GM23338 (cell line): ENCODE measurements around the gene TMEM11. TPM values are rescaled to one million over a fixed set of nuclear protein-coding genes. Genes with fewer than 3 reads are reported as not detected.
A peak's percentile ranks its signal among the peaks of the same experiment; 100 is the strongest.

Source experiments
- ATAC-seq: fragments of 200-7000 bp; cut with Tn5 transposase; 3 replicates; pipeline ENCODE4 v1.9.1; 2020
- DNase-seq: peaks from one replicate; pipeline ENCODE4 v3.0.0-alpha.2; 2015; ENCODE audit warnings: low spot score
- H2AFZ ChIP-seq: fragments of 200-600 bp; sonication (generic); 2 replicates; pipeline ENCODE4 v1.8.0; 2016; ENCODE audit warnings: antibody characterized with exemption, mild to moderate bottlenecking, moderate library complexity
- H3F3A ChIP-seq: fragments of 200-600 bp; sonication (generic); replicated peaks from 2 replicates; pipeline ENCODE4 v1.8.0; 2017; ENCODE audit warnings: antibody characterized with exemption, mixed run types, low read depth
- H3K27ac ChIP-seq: fragments of 200-600 bp; sonication (generic); 2 replicates; pipeline ENCODE4 v1.6.1; 2016; ENCODE audit warnings: low read depth
- H3K27me3 ChIP-seq: fragments of 200-600 bp; sonication (generic); 2 replicates; pipeline ENCODE4 v1.8.0; 2016; ENCODE audit warnings: mild to moderate bottlenecking, mixed run types, moderate library complexity; ENCODE audit not compliant: insufficient read depth
- H3K36me3 ChIP-seq: fragments of 200-600 bp; sonication (generic); 2 replicates; pipeline ENCODE4 v1.8.0; 2016; ENCODE audit warnings: mild to moderate bottlenecking; ENCODE audit not compliant: insufficient read depth
- H3K4me1 ChIP-seq: fragments of 200-600 bp; sonication (generic); 2 replicates; pipeline ENCODE4 v1.8.0; 2016; ENCODE audit warnings: mild to moderate bottlenecking, moderate library complexity; ENCODE audit not compliant: insufficient read depth
- H3K4me2 ChIP-seq: fragments of 200-600 bp; sonication (generic); 2 replicates; pipeline ENCODE4 v1.7.1; 2017; ENCODE audit warnings: mixed run types
- H3K4me3 ChIP-seq: fragments of 200-600 bp; sonication (generic); 2 replicates; pipeline ENCODE4 v1.6.1; 2016; ENCODE audit warnings: mixed run types
- H3K79me2 ChIP-seq: fragments of 200-600 bp; sonication (generic); replicated peaks from 2 replicates; pipeline ENCODE4 v1.8.0; 2017; ENCODE audit warnings: mild to moderate bottlenecking; ENCODE audit not compliant: insufficient read depth
- H3K9me2 ChIP-seq: fragments of 200-600 bp; sonication (generic); 2 replicates; pipeline ENCODE4 v1.8.0; 2017; ENCODE audit not compliant: insufficient read depth
- H4K20me1 ChIP-seq: fragments of 200-600 bp; sonication (generic); replicated peaks from 2 replicates; pipeline ENCODE4 v1.8.0; 2017; ENCODE audit warnings: mild to moderate bottlenecking; ENCODE audit not compliant: insufficient read depth
- H3K27ac Mint-ChIP-seq: 2 replicates; pipeline ENCODE4 v1.8.0; 2020; ENCODE audit warnings: inconsistent platforms, mild to moderate bottlenecking, moderate library complexity, mixed read lengths
- H3K27me3 Mint-ChIP-seq: 3 replicates; pipeline ENCODE4 v1.8.0; 2022; ENCODE audit warnings: low read depth, mild to moderate bottlenecking, moderate library complexity, mixed read lengths, inconsistent platforms; ENCODE audit not compliant: insufficient read depth, poor library complexity
- H3K36me3 Mint-ChIP-seq: 3 replicates; pipeline ENCODE4 v1.8.0; 2021; ENCODE audit warnings: low read depth, mild to moderate bottlenecking, inconsistent platforms, moderate library complexity, mixed read lengths
- H3K4me1 Mint-ChIP-seq: 3 replicates; pipeline ENCODE4 v1.8.0; 2020; ENCODE audit warnings: mild to moderate bottlenecking, inconsistent platforms, mixed read lengths
- H3K4me3 Mint-ChIP-seq: 3 replicates; pipeline ENCODE4 v1.8.0; 2021; ENCODE audit warnings: moderate library complexity, mild to moderate bottlenecking, inconsistent platforms, mixed read lengths
- H3K9me3 Mint-ChIP-seq: 3 replicates; pipeline ENCODE4 v1.8.0; 2020; ENCODE audit warnings: moderate library complexity, mild to moderate bottlenecking, inconsistent platforms, mixed read lengths
- EZH2 ChIP-seq: fragments of 200-600 bp; sonication (generic); IDR thresholded peaks from one replicate; pipeline ENCODE4 v1.8.0; 2017; ENCODE audit warnings: antibody characterized with exemption, mild to moderate bottlenecking, low read depth; ENCODE audit not compliant: unreplicated experiment
- EZH2phosphoT487 ChIP-seq: fragments of 200-600 bp; sonication (generic); IDR thresholded peaks from one replicate; pipeline ENCODE4 v1.8.1; 2018; ENCODE audit warnings: antibody characterized with exemption; ENCODE audit not compliant: unreplicated experiment
- NANOG ChIP-seq: IDR thresholded peaks from 2 replicates; pipeline ENCODE4 v1.6.1; 2016; ENCODE audit warnings: antibody characterized with exemption, borderline replicate concordance
- REST ChIP-seq: IDR thresholded peaks from one replicate; pipeline ENCODE4 v1.6.1; 2018; ENCODE audit warnings: antibody characterized with exemption; ENCODE audit not compliant: unreplicated experiment
- ZNF114 ChIP-seq: fragments of 250-450 bp; sonication (Bioruptor Pico); IDR thresholded peaks from 2 replicates; pipeline ENCODE4 v1.5.0; 2020; ENCODE audit warnings: mild to moderate bottlenecking, moderate library complexity
- ZNF462 ChIP-seq: fragments of 250-450 bp; sonication (Bioruptor Pico); IDR thresholded peaks from 2 replicates; pipeline ENCODE4 v1.5.0; 2020; ENCODE audit warnings: mild to moderate bottlenecking, moderate library complexity
- polyA plus RNA-seq: library from polyadenylated mRNA; unstranded; fragments of >200 nt; fragmentation: Nextera tagmentation; extraction: Ambion mirVana; gene quantifications from 2 replicates; pipeline ENCODE4 v1.2.1, GENCODE V29; 2016
- total RNA-seq: library from RNA; depleted of rRNA; stranded (reverse); fragments of >200 nt; shearing (Covaris generic); gene quantifications from 2 replicates; pipeline ENCODE4 v1.2.3, GENCODE V29; 2014

TMEM11 gene
- total and polyA plus RNA-seq, 2 experiments from 2014 or later = 38.5 to 90.2 TPM

GRCh38 chr17:21217346-21217745, 3.4 kb upstream of the TMEM11 start (continued):
- TF ChIP-seq ZNF462 (CRISPR knock-in tag) (no peak), REST (no peak), ZNF114 (CRISPR knock-in tag) (no peak), EZH2 (no peak), NANOG (no peak)

GRCh38 chr17:21215935-21216334, 2.0 kb upstream of the TMEM11 start:
- peaks cover 33% of the 10 kb centered on the region for H4K20me1 ChIP-seq
- TF ChIP-seq ZNF462 (CRISPR knock-in tag) (no peak), NANOG (no peak), EZH2phosphoT487 (no peak), ZNF114 (CRISPR knock-in tag) (no peak)

More at GRCh38 chr17:21215935-21216334, 2.0 kb upstream of the TMEM11 start:
- Histone ChIP-seq H3K4me2 (peak overlapping the region; percentile 98), H3K79me2 (peaks cover 41% of the 10 kb centered on the region), H2AFZ (no peak overlapping the region), H3K9me2 (no peaks in the 10 kb centered on the region), H3K27me3 (no peaks in the 10 kb centered on the region), H3K27ac (no peak overlapping the region), H3F3A (peaks cover 6% of the 10 kb centered on the region), H3K4me3 (peak overlapping the region; percentile 98; the same call in 1 of the 2 replicates), H3K36me3 (peaks cover 3% of the 10 kb centered on the region; the same call in 1 of the 2 replicates), H3K4me1 (peaks cover 21% of the 10 kb centered on the region)
- Mint-ChIP-seq H3K9me3 (no peaks in the 10 kb centered on the region), H3K4me1 (peaks cover 35% of the 10 kb centered on the region), H3K27ac (no peak overlapping the region), H3K36me3 (no peaks in the 10 kb centered on the region), H3K27me3 (peaks cover 5% of the 10 kb centered on the region), H3K4me3 (peak overlapping the region; percentile 98)
- ATAC-seq = no peak
- DNase-seq = no peak
